Tibial nerve (tissue), 3 donors: ENCODE data around the gene RAB23.

ENCODE experiments used
- EP300 ChIP-seq, 2 donors: sonication (generic); formaldehyde crosslinking; IDR thresholded peaks; one replicate each; pipeline ENCODE4 v1.6.1; 2017; ENCODE audit warnings: antibody characterized with exemption in 2 of 2, mild to moderate bottlenecking in 1 of 2
- POLR2A ChIP-seq, 2 donors: fragments of 450-650 bp; IDR thresholded peaks; one replicate each; pipeline ENCODE4 v1.6.1; 2017; ENCODE audit warnings: antibody characterized with exemption in 2 of 2, mild to moderate bottlenecking in 2 of 2, moderate library complexity in 2 of 2

DNA sequence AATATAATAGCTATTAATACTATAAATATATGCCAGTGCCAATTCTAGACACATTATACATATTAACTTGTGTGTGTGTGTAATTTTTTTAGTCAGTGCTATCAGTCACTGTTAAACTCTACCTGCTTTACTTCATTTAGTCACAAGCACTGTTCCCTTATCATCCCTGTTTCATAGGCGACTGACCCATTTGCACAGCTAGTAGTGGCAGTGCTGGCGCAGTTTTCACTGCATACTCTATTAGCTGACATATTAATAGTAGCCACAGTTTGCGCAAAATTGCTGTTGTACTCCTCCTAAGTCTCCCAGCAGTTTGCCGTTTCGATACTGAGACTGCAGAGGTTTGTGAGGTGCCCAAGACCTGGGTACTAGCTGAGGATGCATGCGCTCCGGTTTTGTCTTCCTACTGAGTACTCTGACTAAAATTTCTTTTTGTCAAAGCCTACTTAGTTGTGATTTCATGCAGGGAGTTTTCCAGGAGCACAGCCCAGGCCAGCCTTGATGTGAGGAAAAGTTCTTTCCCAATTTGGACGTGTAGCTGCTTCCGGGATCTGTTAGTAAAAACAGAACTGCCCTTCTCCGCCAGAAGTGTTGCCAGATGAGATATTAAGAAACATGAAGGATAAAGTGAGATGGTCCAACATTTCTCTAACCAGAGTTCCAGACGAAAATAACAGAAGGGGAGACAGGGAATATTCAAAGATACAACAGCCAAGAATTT lies 44.4 kb downstream of the RAB23 start:
- TF ChIP-seq POLR2A (IDR thresholded peaks at IDR 0.05) (no peak), EP300 (IDR thresholded peaks at IDR 0.05) (peak; percentile 11 to 50)
